ENCODE data around the gene CDH13. TPM values are rescaled to one million over a fixed set of nuclear protein-coding genes. Genes with fewer than 3 reads are reported as not detected.

Gene CDH13
- total and polyA plus RNA-seq, 2 experiments from 2014 or later: 1.2 to 1.5 TPM

DNA sequence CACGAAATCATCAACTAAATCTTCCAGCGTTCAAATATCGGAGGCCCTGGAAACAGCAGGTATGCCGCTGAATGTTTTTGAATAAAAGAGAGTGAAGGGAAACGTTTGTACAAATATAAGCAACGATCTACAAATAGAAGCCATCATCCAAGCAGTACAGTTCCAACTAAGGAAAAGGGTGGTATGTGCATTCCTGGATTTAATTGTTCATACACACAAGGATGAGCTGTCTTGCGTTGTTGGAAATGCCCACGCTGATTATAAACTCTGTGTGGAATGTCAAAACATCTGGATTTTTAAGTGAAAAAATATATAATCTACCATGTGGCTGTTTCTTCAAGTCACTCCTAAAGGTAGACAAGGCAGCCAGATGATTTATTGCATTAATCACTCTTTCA, 989.2 kb downstream of the CDH13 start:
- Histone ChIP-seq H3K9me3 (ENCODE audit: low read depth) (no peaks in the 10 kb centered on the region), H3K79me2 (no peaks in the 10 kb centered on the region), H2AFZ (no peak overlapping the region), H4K20me1 (ENCODE audit: insufficient read depth, poor library complexity, severe bottlenecking) (no peaks in the 10 kb centered on the region), H3K4me2 (no peak overlapping the region), H3K9me2 (replicated peaks; ENCODE audit: insufficient read depth) (no peaks in the 10 kb centered on the region), H3K27ac (no peak overlapping the region), H3K4me3 (no peak overlapping the region), H3K36me3 (replicated peaks; ENCODE audit: insufficient read depth, low read depth) (no peaks in the 10 kb centered on the region), H3K27me3 (no peaks in the 10 kb centered on the region), H3K4me1 (ENCODE audit: insufficient read depth) (no peaks in the 10 kb centered on the region)
- WGBS (ENCODE audit: low lambda C conversion rate, missing lambda C conversion rate): 89% methylated on average over 8 of the region's 8 CpGs
- DNase-seq (ENCODE audit: low spot score): no peak
- TF ChIP-seq EZH2phosphoT487 (IDR thresholded peaks at IDR 0.05; ENCODE audit: low read depth, severe bottlenecking, unreplicated experiment) (no peak), CTCF (IDR thresholded peaks at IDR 0.05; ENCODE audit: poor library complexity) (no peak), EZH2 (IDR thresholded peaks at IDR 0.05; ENCODE audit: borderline replicate concordance) (no peak)

DNA sequence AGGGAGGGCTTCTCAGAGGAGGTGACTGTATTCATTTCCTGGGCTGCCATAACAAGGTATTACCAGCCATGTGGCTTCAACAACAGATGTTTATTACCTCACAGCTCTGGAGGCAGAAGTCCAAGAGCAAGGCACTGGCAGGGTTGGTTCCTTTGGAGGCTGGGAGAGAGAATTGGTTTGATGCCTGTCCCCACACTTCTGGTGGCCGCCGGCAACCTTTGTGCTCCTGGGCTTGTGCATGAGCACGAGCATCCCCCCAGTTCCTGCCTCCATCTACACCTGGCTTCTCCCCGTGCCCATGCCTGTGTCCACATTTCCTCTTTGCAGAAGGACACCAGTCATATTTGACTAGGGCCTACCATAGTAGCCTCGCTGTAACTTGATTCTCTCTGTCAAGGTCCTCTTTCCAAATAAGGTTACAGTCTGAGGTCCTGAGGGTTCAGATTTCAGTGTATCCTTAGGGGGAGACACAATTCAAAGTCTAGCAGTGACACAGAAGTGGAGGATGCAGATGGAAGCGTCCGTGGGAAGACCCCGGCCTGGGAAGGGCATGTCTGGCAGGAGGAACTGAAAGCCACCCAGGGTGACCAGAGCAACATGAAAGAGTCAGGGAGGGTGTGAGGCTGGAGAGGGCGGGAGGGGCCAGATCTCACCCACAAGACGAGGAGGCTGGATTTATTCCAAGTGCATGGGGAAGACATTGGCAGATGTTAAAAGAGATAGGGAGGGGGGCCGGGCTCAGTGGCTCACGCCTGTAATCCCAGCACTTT, 992.8 kb downstream of the CDH13 start:
- Histone ChIP-seq H3K36me3 (replicated peaks; ENCODE audit: insufficient read depth, low read depth) (no peaks in the 10 kb centered on the region), H4K20me1 (ENCODE audit: insufficient read depth, poor library complexity, severe bottlenecking) (no peaks in the 10 kb centered on the region), H3K27me3 (no peaks in the 10 kb centered on the region), H3K9me3 (ENCODE audit: low read depth) (no peaks in the 10 kb centered on the region), H3K79me2 (no peaks in the 10 kb centered on the region), H3K4me3 (no peak overlapping the region), H2AFZ (no peak overlapping the region), H3K9me2 (replicated peaks; ENCODE audit: insufficient read depth) (no peaks in the 10 kb centered on the region), H3K4me2 (no peak overlapping the region), H3K4me1 (ENCODE audit: insufficient read depth) (no peaks in the 10 kb centered on the region), H3K27ac (no peak overlapping the region)
- WGBS (ENCODE audit: low lambda C conversion rate, missing lambda C conversion rate): 69% methylated on average over 12 of the region's 12 CpGs
- DNase-seq (ENCODE audit: low spot score): no peak
- TF ChIP-seq CTCF (IDR thresholded peaks at IDR 0.05; ENCODE audit: poor library complexity) (no peak), EZH2 (IDR thresholded peaks at IDR 0.05; ENCODE audit: borderline replicate concordance) (no peak), EZH2phosphoT487 (IDR thresholded peaks at IDR 0.05; ENCODE audit: low read depth, severe bottlenecking, unreplicated experiment) (no peak)

DNA sequence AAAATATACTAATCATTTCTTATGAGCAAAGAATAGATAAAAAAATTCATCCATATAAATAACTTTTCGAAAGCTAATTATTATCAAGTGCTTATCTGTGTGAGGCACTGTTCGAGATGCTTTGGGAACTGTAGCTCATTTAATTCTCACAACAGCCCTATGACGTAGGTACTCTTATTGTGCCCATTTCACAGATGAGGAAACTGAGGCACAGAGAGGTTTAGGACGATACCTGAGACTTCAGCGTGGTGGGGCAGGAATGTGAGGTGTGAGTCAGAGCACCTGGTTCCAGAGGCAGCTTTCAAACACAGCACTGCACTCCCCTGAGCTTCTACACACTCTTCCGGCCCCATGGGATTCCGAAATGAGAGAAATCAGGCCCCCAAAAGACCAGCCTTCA, 995.2 kb downstream of the CDH13 start:
- TF ChIP-seq EZH2 (IDR thresholded peaks at IDR 0.05; ENCODE audit: borderline replicate concordance) (no peak), EZH2phosphoT487 (IDR thresholded peaks at IDR 0.05; ENCODE audit: low read depth, severe bottlenecking, unreplicated experiment) (no peak), CTCF (IDR thresholded peaks at IDR 0.05; ENCODE audit: poor library complexity) (no peak)
- Histone ChIP-seq H3K4me2 (no peak overlapping the region), H3K4me1 (ENCODE audit: insufficient read depth) (no peaks in the 10 kb centered on the region), H3K9me2 (replicated peaks; ENCODE audit: insufficient read depth) (no peaks in the 10 kb centered on the region), H3K4me3 (no peak overlapping the region), H3K36me3 (replicated peaks; ENCODE audit: insufficient read depth, low read depth) (no peaks in the 10 kb centered on the region), H2AFZ (no peak overlapping the region), H3K79me2 (no peaks in the 10 kb centered on the region), H3K27ac (no peak overlapping the region), H4K20me1 (ENCODE audit: insufficient read depth, poor library complexity, severe bottlenecking) (no peaks in the 10 kb centered on the region), H3K9me3 (ENCODE audit: low read depth) (no peaks in the 10 kb centered on the region), H3K27me3 (no peaks in the 10 kb centered on the region)
- DNase-seq (ENCODE audit: low spot score): no peak
- 93% methylated on average over 7 of the region's 7 CpGs for WGBS (ENCODE audit: low lambda C conversion rate, missing lambda C conversion rate)

All from hepatocyte (in vitro differentiated cells).